HAP-1 (cell line): ENCODE data around the gene MGST3.
"Not testable (repeated sequence)": the region's sequence is repeated elsewhere in the genome, so short reads cannot be mapped to it uniquely, and the experiment has no call there.

Experiments used
- DNase-seq, 2 experiments: peaks; one replicate each; pipeline ENCODE4 v3.0.0-alpha.2; 2016 to 2020; ENCODE audit warnings: low spot score in 2 of 2
- H3K27me3 ChIP-seq: fragments of 250-450 bp; sonication (Bioruptor Pico); 2 replicates; pipeline ENCODE4 v1.5.1; 2020; ENCODE audit warnings: low read depth, mild to moderate bottlenecking, moderate library complexity
- H3K36me3 ChIP-seq: fragments of 250-450 bp; sonication (Bioruptor Pico); replicated peaks from 2 replicates; pipeline ENCODE4 v1.5.1; 2020; ENCODE audit warnings: mild to moderate bottlenecking
- H3K4me1 ChIP-seq: fragments of 250-450 bp; sonication (Bioruptor Pico); 2 replicates; pipeline ENCODE4 v1.5.1; 2020; ENCODE audit warnings: mild to moderate bottlenecking
- H3K4me3 ChIP-seq: fragments of 250-450 bp; sonication (Bioruptor Pico); 2 replicates; pipeline ENCODE4 v1.5.1; 2020; ENCODE audit warnings: mild to moderate bottlenecking, moderate library complexity
- H3K9me3 ChIP-seq: fragments of 250-450 bp; sonication (Bioruptor Pico); 2 replicates; pipeline ENCODE4 v1.5.1; 2020; ENCODE audit warnings: mild to moderate bottlenecking, moderate library complexity
- in situ Hi-C: fragments of 300-500 bp; cut with MboI; formaldehyde crosslinking; loops from 3 replicates; pipeline ENCODE4 v1.14.3; 2020; ENCODE audit warnings: low sequenced_read_pairs, inconsistent platforms, mixed read lengths

MGST3 gene

DNA sequence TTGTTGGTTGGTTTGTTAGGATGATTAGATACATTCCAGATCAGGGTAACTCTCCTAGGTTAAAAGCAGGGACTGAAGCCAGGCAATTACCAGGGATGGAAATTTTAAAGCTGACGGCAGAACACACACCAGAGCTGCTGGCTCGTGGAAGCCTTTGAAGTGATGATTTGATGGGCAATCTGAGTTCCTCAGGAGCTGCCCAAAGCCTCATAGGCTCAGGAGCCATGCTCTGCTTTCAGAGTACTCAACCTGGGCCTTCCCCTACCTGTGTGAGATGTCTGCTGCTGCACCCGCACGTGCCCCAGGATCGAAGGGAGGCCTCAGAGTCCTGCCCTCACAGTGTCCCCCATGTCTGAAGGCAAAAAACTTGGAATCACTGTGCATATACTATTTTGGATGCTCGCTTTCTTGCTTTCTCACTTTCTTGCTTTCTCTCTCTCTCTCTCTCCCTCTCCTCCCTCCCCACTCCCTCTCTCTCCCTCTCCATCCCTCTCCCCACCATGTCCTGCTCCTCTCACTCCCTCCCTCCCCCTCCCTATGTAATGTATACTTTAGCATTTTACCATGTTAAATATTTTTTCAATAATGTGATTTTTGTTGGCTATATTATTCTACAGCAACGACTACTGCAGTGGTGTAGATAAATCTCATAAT lies 18.0 kb downstream of the MGST3 start:
- H3K36me3 ChIP-seq = no peaks in the 10 kb centered on the region
- no peaks in the 10 kb centered on the region for H3K4me1 ChIP-seq
- no peaks in the 10 kb centered on the region for H3K27me3 ChIP-seq
- in situ Hi-C loops = no loop called here
- no peak for DNase-seq
- H3K4me3 ChIP-seq = no peak overlapping the region
- H3K9me3 ChIP-seq = no peaks in the 10 kb centered on the region

DNA sequence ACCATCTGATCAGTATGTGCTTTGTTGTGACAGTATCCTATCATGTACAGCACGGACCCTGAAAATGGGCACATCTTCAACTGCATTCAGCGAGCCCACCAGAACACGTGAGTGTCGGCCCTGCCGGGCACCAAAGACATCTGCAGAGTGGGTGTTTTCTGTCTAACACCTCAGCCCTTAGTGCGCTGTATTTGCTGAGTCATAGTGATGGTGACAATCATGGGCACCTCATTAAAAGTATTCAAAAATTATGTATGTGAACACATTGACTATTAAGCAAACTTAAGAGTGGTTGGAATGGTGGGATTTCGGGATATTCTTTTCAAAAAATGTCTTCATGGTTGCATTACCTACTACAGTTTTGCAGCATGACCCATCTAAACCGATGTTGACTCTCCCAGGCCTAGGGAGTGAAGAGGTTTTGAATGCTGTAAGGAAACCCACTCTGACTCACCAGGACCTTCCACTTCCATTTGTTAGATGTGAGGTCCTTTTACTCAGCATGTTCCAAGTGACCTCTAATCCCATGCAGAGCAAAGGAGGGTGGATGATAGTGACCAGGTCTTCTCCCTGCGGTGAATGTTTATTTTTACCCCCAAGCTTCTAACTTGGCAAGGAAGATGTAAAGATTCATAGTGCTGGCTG lies 20.1 kb downstream of the MGST3 start:
- in situ Hi-C loops = no loop called here
- no peaks in the 10 kb centered on the region for H3K27me3 ChIP-seq
- H3K4me1 ChIP-seq = no peaks in the 10 kb centered on the region
- 0 out of 2 replicates have a peak, but pooled peaks cover 2% of the 10 kb centered on the region for H3K36me3 ChIP-seq
- H3K4me3 ChIP-seq = no peak overlapping the region
- DNase-seq = no peak
- no peaks in the 10 kb centered on the region for H3K9me3 ChIP-seq

GRCh38 chr1:165658766-165659580 lies 27.9 kb downstream of the MGST3 start:
- H3K4me3 ChIP-seq, H3K27me3 ChIP-seq, H3K4me1 ChIP-seq, in situ Hi-C loops, H3K9me3 ChIP-seq, DNase-seq: not testable (repeated sequence)
- peaks cover 20% of the 10 kb centered on the region for H3K36me3 ChIP-seq

- Histone ChIP-seq H3K4me3 (no peak overlapping the region), H3K4me1 (no peaks in the 10 kb centered on the region), H3K36me3 (peaks cover 26% of the 10 kb centered on the region), H3K27me3 (no peaks in the 10 kb centered on the region), H3K9me3 (no peaks in the 10 kb centered on the region)
- in situ Hi-C loops = no loop called here
- DNase-seq = no peak
Measured at GRCh38 chr1:165659581-165659895, 28.5 kb downstream of the MGST3 start.

DNA sequence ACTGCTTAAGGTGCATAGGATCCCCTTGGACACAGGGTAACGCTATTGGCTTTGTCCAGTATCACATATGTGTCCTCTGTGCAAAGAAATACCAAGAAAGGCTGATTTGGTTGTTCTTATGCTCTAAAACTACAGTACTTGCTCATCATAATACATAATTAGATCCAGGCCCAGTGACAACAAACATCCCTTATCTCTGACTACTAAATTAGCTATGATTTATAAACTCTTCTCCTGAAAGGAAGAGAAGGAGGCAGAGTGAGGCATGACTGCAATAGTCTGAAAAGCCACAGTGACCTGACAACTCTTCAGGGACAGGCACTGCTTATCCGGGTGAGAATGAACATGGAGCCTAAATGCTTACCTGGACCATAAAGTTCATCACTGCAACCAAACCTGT lies 30.7 kb downstream of the MGST3 start:
- Histone ChIP-seq H3K36me3 (peaks cover 37% of the 10 kb centered on the region), H3K4me1 (no peaks in the 10 kb centered on the region), H3K4me3 (no peak overlapping the region), H3K9me3 (no peaks in the 10 kb centered on the region), H3K27me3 (no peaks in the 10 kb centered on the region)
- in situ Hi-C loops = no loop called here
- no peak for DNase-seq

- in situ Hi-C loops = no loop called here
- H3K4me3 ChIP-seq = no peak overlapping the region
- peaks cover 41% of the 10 kb centered on the region for H3K36me3 ChIP-seq
Measured at GRCh38 chr1:165662186-165662585, 31.2 kb downstream of the MGST3 start.

GRCh38 chr1:165666152-165666825 lies 35.3 kb downstream of the MGST3 start:
- H3K27me3 ChIP-seq = no peaks in the 10 kb centered on the region
- H3K4me3 ChIP-seq = no peak overlapping the region
- peaks cover 46% of the 10 kb centered on the region for H3K36me3 ChIP-seq
- in situ Hi-C loops = no loop called here
- H3K9me3 ChIP-seq = no peaks in the 10 kb centered on the region
- no peak for DNase-seq
- no peaks in the 10 kb centered on the region for H3K4me1 ChIP-seq

More at GRCh38 chr1:165662186-165662585, 31.2 kb downstream of the MGST3 start:
- H3K4me1 ChIP-seq = no peaks in the 10 kb centered on the region
- DNase-seq = no peak
- no peaks in the 10 kb centered on the region for H3K9me3 ChIP-seq
- H3K27me3 ChIP-seq = no peaks in the 10 kb centered on the region

GRCh38 chr1:165668184-165668583 lies 37.1 kb downstream of the MGST3 start:
- in situ Hi-C loops = no loop called here

DNA sequence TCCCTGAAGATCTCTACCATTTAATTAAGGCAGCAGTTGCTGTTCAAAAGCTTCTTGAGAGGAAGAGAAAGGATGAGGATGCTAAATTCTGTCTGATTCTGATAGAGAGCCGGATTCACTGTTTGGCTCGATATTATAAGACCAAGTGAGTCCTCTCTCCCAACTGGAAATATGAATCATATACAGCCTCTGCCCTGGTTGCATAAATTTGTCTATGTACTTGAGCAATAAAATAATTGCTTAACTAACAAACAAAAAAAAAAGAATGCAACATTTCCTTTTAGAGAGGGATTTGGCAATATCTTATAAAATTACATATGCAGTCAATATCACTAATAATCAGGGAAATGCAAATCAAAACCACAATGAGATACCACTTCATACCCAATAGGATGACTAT lies 40.5 kb downstream of the MGST3 start:
- Histone ChIP-seq H3K4me3 (no peak overlapping the region), H3K9me3 (no peaks in the 10 kb centered on the region), H3K4me1 (no peaks in the 10 kb centered on the region), H3K27me3 (no peaks in the 10 kb centered on the region), H3K36me3 (peaks cover 28% of the 10 kb centered on the region)
- DNase-seq = no peak
- in situ Hi-C loops = no loop called here

More at GRCh38 chr1:165668184-165668583, 37.1 kb downstream of the MGST3 start:
- Histone ChIP-seq H3K27me3 (no peaks in the 10 kb centered on the region), H3K36me3 (peaks cover 38% of the 10 kb centered on the region), H3K9me3 (no peaks in the 10 kb centered on the region), H3K4me1 (no peaks in the 10 kb centered on the region), H3K4me3 (no peak overlapping the region)
- no peak for DNase-seq

GRCh38 chr1:165674599-165674998 lies 43.6 kb downstream of the MGST3 start:
- Histone ChIP-seq H3K4me1 (no peaks in the 10 kb centered on the region), H3K9me3 (no peaks in the 10 kb centered on the region), H3K36me3 (peaks cover 22% of the 10 kb centered on the region), H3K27me3 (no peaks in the 10 kb centered on the region), H3K4me3 (no peak overlapping the region)
- in situ Hi-C loops = no loop called here
- no peak for DNase-seq

DNA sequence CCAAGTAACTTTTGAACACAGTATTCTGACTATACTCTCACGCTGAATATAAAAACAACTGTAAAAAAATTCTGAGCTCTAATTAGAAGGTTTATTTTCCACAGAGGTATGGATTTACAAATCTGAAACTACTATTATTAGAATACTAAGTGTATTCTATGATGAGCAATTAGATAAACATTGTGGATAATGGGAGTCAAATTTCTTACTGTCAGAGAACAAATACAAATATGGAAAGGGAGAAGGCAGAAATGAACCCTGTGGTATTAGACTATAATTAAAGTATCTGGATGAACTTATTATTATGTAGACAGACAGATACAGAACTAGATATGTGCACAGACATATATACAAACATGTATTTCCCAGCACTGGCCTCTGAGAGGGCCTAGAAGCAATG lies 44.8 kb downstream of the MGST3 start:
- DNase-seq = no peak
- Histone ChIP-seq H3K36me3 (peaks cover 22% of the 10 kb centered on the region), H3K9me3 (no peaks in the 10 kb centered on the region), H3K4me3 (no peak overlapping the region), H3K27me3 (no peaks in the 10 kb centered on the region), H3K4me1 (no peaks in the 10 kb centered on the region)
- in situ Hi-C loops = no loop called here

GRCh38 chr1:165678509-165678908 lies 47.5 kb downstream of the MGST3 start:
- in situ Hi-C loops = no loop called here

GRCh38 chr1:165679282-165680036 lies 48.4 kb downstream of the MGST3 start:
- Histone ChIP-seq H3K27me3 (no peaks in the 10 kb centered on the region), H3K4me1 (no peaks in the 10 kb centered on the region)
- in situ Hi-C loops = no loop called here

More at GRCh38 chr1:165678509-165678908, 47.5 kb downstream of the MGST3 start:
- H3K27me3 ChIP-seq = no peaks in the 10 kb centered on the region
- no peak overlapping the region for H3K4me3 ChIP-seq
- peaks cover 41% of the 10 kb centered on the region for H3K36me3 ChIP-seq
- no peak for DNase-seq
- no peaks in the 10 kb centered on the region for H3K9me3 ChIP-seq
- no peaks in the 10 kb centered on the region for H3K4me1 ChIP-seq

More at GRCh38 chr1:165679282-165680036, 48.4 kb downstream of the MGST3 start:
- DNase-seq = no peak
- H3K36me3 ChIP-seq = peaks cover 44% of the 10 kb centered on the region
- no peak overlapping the region for H3K4me3 ChIP-seq
- H3K9me3 ChIP-seq = no peaks in the 10 kb centered on the region
